ENCODE measurements around the gene TLR9. TPM values are rescaled to one million over a fixed set of nuclear protein-coding genes. Genes with fewer than 3 reads are reported as not detected.

TLR9 gene
- total RNA-seq, 2 experiments from 2014 or later = 0.59 to 0.90 TPM

DNA sequence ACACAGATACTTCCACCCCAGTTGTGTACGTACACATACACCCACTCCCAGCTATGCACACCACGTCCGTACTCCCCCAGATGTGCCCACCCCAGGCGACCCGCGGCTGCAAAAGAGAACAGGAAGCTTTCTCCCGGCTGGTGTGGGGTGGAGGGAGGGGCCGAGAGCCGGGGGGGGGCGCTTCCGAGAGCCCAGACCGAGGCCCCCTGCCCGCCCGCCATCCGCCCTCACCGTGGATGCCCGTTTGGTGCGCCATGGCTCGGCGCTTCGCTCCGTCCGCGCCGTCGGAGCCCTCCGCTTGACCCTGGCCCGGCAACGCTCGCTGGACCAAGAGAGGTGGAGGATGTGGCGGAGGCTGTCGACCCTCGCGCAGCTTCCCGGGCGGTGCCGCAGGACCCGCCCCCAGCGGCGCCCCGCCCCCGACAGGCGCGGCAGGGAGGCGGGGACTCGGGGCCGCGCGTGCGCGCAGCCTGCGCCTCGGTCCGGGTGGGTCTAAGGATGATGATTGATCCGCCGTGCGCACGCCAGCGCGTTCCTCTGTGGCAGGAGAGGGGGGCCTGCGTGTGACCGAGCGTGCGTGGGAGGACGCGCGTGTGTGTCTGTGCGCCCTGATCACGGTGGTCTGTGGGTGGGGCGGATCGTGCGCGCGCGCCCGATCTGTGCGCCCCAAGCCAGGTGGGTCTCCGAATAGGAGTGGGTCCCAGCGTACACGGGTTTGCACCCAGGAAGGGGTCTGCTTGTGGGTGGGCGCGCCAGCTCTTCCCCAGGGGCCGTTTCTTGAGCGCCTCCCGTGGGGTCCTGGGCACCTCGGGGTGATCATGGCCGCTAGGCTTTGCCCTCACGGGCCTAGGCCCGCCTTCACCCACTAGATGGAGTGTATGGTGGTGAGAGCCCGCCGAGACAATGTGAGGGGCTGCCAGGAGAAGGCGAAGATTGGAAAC, 13.6 kb upstream of the TLR9 start, which contains the start of gene TWF2:
TWF2 (minus strand) TSS at position 398 of the 941 bp plus-strand sequence; CDS start at position 256, 142 bp downstream.
- ChIA-PET POLR2A (interaction anchor here (0.8 to 8.7 kb wide), 9 partner anchors 11 to 49 kb away, joined by 3 to 87 read pairs (median 6); partner anchors contain the start of genes GLYCTK and WDR82), CTCF (interaction anchor here (0.6 to 11.6 kb wide), 9 partner anchors 9 to 872 kb away, joined by 3 to 148 read pairs (median 6); partner anchors contain the start of genes GLYCTK and WDR82)
- peak; percentile 90 for DNase-seq
- Mint-ChIP-seq H3K27me3 (no peaks in the 10 kb centered on the region), H3K36me3 (peaks cover 33% of the 10 kb centered on the region), H3K9me3 (peaks cover 5% of the 10 kb centered on the region), H3K4me1 (ENCODE audit: low read depth) (peaks cover 70% of the 10 kb centered on the region), H3K4me3 (peak within 1 kb of the TSS; percentile 99), H3K27ac (peak within 1 kb of the TSS; percentile 97)
- intact Hi-C loops (cut with micrococcal nuclease) = loop anchor here (1.0 kb wide), 1 partner anchor 182 kb away; no protein-coding TSS in a partner anchor

DNA sequence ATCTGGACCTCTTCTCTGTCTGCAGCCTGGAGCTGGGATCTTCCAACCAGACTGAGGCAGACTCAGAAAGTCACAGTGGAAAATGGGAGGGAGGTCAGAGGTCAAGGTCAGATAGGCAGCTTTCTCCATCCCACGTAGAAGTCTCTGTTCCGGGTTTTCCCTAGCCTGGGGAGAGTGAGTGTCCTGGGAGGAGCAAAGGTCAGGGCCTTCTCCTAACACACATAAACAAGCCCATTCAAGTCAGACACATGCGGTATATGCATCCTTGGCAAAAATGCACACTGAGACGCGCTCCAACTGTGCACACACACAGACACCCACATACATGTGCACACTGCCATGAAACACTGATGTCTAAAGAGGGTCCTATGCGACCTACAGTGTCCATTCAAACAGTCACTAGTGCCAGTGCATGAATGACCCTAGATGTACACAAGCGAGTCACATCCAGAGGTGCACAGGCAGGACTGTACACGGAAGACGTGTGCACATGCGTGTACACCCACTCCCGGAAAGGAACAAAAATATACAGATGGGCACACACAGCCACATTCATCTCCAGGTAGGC, 12.8 kb upstream of the TLR9 start:
- intact Hi-C loops (cut with micrococcal nuclease) = no loop called here
- DNase-seq = no peak
- ChIA-PET CTCF (interaction anchor here (0.7 to 11.6 kb wide), 8 partner anchors 10 to 101 kb away, joined by 3 to 148 read pairs (median 8); partner anchors contain the start of gene WDR82), POLR2A (interaction anchor here (0.8 to 8.7 kb wide), 10 partner anchors 8 to 50 kb away, joined by 3 to 87 read pairs (median 6); partner anchors contain the start of genes GLYCTK and WDR82)
- Mint-ChIP-seq H3K36me3 (peaks cover 34% of the 10 kb centered on the region), H3K4me3 (peak overlapping the region; percentile 99), H3K27ac (peak overlapping the region; percentile 97), H3K4me1 (ENCODE audit: low read depth) (peaks cover 65% of the 10 kb centered on the region), H3K9me3 (peaks cover 2% of the 10 kb centered on the region), H3K27me3 (no peaks in the 10 kb centered on the region)

DNA sequence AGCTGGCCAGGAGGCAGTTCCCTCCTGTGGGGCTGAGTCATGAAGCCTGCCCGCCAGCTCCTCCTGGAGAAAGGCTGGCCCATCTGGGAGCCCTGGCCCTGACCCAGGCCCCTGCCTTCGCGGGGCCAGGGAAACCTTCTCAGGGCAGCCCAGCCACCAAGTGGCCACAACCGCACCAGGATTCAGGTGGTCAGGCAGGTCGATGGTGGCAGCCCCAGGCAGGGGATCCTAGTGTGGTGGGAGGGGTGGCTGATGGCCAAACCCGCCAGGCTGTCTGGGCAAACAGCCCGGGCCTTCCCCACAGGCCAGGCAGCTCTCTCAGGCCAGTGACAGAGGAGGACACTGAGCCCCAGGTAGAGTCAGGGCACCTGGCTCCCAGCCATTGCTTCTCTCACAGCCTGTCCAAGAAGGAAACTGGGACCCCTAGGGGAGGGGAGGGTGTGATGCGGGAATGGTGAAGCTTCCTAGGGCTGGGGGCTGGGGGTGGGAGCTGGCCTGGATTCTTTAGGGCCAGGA, 12.3 kb upstream of the TLR9 start:
- H3K27ac Mint-ChIP-seq = peak overlapping the region; percentile 97
- H3K4me3 Mint-ChIP-seq = peak overlapping the region; percentile 99
- no peak for DNase-seq
- H3K36me3 Mint-ChIP-seq = peaks cover 35% of the 10 kb centered on the region
- POLR2A ChIA-PET = interaction anchor here (0.8 to 8.7 kb wide), 6 partner anchors 9 to 50 kb away, joined by 3 to 87 read pairs (median 8); partner anchors contain the start of genes GLYCTK and WDR82
- H3K9me3 Mint-ChIP-seq = no peaks in the 10 kb centered on the region
- no peaks in the 10 kb centered on the region for H3K27me3 Mint-ChIP-seq
- H3K4me1 Mint-ChIP-seq (ENCODE audit: low read depth) = peaks cover 61% of the 10 kb centered on the region
- intact Hi-C loops (cut with micrococcal nuclease) = no loop called here
- CTCF ChIA-PET = interaction anchor here (0.8 to 11.6 kb wide), 6 partner anchors 11 to 101 kb away, joined by 4 to 148 read pairs (median 10); partner anchors contain the start of gene WDR82

DNA sequence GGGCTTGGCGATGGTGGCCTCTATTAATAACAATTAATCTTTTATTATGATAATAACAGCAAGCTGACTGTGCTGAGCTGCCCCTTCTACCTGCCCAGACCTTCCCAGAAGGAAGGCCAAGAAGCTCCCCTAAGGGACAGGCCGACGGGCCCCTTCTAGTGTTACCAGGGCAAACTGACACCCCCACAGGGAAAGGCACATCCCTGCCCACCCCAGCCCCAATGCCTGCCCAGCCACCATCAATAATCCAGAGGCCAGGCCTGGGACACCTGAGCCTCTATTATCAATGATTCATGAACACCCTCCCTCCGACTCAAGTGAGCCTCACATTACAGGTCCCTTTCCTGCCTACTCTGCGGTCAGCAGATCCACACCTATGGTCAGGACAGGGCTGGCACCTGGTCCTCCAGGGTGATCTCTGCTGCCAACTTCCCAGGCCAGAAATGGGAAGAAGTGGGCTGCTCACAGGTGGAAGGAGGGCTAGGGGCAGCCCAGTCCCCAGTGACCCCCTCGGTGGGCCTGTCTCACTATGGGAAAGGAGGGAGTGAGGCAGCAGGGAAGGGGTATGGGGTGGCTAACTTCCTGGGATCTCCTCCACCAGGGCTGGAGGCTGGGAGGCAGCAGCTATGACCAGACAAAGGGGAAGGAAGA, 11.7 kb upstream of the TLR9 start:
- ChIA-PET CTCF (interaction anchor here (0.8 to 11.6 kb wide), 6 partner anchors 11 to 102 kb away, joined by 3 to 148 read pairs (median 36); partner anchors contain the start of gene WDR82), POLR2A (interaction anchor here (1.0 to 8.7 kb wide), 4 partner anchors 9 to 51 kb away, joined by 3 to 87 read pairs (median 12); partner anchors contain the start of genes GLYCTK and WDR82)
- Mint-ChIP-seq H3K27me3 (no peaks in the 10 kb centered on the region), H3K9me3 (no peaks in the 10 kb centered on the region), H3K4me3 (peak overlapping the region; percentile 60), H3K36me3 (peaks cover 38% of the 10 kb centered on the region), H3K4me1 (ENCODE audit: low read depth) (peaks cover 61% of the 10 kb centered on the region), H3K27ac (peak overlapping the region; percentile 69)
- DNase-seq = no peak
- intact Hi-C loops (cut with micrococcal nuclease) = no loop called here

DNA sequence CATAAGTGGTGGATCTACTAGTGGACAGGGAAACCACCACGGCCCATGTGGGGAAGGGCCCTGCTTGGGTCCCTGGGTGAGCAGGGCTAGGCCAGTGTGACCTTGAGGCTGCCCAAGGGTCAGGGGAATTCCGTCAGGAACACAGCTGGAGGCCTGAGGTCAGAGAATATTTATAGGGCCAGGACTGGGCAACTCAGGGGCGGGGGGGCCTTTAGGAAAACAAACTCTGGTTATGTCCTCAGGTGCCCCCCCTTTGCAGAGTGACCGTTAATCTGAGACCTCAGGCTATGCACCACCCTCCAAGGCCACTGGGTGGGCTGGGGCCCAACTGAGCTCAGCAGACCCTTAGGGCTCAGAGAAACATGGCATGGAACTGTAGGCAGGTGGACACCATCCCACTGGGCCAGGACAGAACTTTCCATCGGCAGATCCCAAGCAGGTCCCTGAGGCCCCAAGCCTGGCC, 11.0 kb upstream of the TLR9 start:
- Mint-ChIP-seq H3K36me3 (peaks cover 42% of the 10 kb centered on the region), H3K27me3 (no peaks in the 10 kb centered on the region), H3K27ac (peak overlapping the region; percentile 62), H3K4me3 (peak overlapping the region; percentile 26), H3K9me3 (no peaks in the 10 kb centered on the region), H3K4me1 (ENCODE audit: low read depth) (peaks cover 62% of the 10 kb centered on the region)
- DNase-seq = no peak
- CTCF ChIA-PET = interaction anchor here (1.0 to 11.6 kb wide), 5 partner anchors 16 to 103 kb away, joined by 3 to 148 read pairs (median 61); partner anchors contain the start of gene WDR82
- intact Hi-C loops (cut with micrococcal nuclease) = no loop called here
- POLR2A ChIA-PET = interaction anchor here (1.1 to 2.3 kb wide), 2 partner anchors 10 to 42 kb away, joined by 5 to 14 read pairs; partner anchors contain the start of genes PPM1M and WDR82

DNA sequence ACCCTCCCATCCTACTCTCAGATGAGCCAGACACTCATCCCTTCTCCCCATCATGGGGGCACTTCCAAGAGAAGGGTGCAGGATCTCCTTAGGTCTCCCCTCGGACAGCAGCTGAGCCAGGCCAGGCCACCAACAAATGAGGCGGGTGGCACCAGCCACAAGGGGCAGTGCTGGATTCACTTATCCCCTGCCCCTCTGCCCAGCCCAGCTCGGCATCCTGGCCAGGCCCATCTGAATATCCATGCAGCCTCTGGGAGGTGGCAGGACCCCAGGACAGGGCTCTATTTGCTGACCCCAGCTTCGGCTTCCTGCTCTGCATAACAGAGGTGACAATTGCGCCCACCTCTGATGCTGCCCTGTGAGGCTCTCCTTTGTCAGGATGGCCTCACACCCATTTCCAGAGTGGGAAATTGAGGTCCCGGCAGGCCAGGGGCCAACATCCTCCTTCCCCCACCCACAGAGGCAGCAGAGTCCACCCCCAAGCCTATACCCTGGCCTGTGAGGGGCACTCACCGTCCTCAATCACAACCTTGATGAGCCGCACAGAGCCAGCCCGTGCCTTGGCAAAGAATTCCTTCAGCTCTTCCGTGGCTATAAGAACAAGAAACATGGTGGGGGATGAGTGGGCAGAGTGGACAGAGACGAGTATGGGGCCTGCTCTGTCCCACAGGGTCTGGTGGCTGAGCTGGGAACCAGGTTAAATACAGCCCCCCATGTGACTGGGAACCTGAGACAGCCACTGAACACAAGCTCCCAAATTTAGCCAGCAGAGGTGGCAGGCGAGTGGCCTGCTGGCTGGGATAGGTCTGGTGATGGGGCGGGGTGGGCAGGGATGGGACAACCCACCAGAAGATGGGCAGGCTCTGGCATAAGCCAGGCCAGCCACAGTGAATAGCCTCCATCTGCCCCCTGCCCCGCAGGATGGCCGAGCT, 9.3 kb upstream of the TLR9 start:
- no peak overlapping the region for H3K4me3 Mint-ChIP-seq
- intact Hi-C loops (cut with micrococcal nuclease) = no loop called here
- H3K27ac Mint-ChIP-seq = peak overlapping the region; percentile 74
- no peak for DNase-seq
- H3K9me3 Mint-ChIP-seq = no peaks in the 10 kb centered on the region
- CTCF ChIA-PET = interaction anchor here (0.5 to 11.6 kb wide), 6 partner anchors 9 to 104 kb away, joined by 3 to 148 read pairs (median 32); partner anchors contain the start of genes TLR9 and WDR82
- peaks cover 50% of the 10 kb centered on the region for H3K4me1 Mint-ChIP-seq (ENCODE audit: low read depth)
- no peaks in the 10 kb centered on the region for H3K27me3 Mint-ChIP-seq
- POLR2A ChIA-PET = interaction anchor here (1.1 kb wide), 3 partner anchors 11 to 43 kb away, joined by 3 to 5 read pairs (median 4); partner anchors contain the start of genes PPM1M and WDR82
- H3K36me3 Mint-ChIP-seq = peaks cover 43% of the 10 kb centered on the region

DNA sequence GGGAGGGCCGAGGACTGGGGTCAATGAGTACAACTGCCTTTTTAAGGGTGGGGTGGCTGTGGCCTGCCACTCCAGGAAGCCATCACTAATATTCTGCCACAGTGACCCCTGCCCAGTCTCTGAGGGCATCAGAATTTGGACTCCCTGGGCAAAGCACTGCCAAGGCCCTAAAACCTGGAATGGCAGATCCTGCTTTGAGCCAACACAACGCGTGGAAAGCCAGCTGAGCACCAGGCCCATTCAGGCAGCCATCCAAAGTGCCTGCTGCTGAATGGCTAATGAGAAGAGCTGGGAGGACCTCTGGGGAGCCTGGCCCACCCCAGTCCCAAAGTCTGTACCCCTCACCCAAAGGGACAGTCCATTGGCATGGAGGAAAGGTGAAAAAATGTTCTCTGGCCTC, 8.5 kb upstream of the TLR9 start:
- Mint-ChIP-seq H3K4me3 (no peak overlapping the region), H3K27me3 (no peaks in the 10 kb centered on the region), H3K27ac (peak overlapping the region; percentile 74), H3K9me3 (no peaks in the 10 kb centered on the region), H3K4me1 (ENCODE audit: low read depth) (peaks cover 50% of the 10 kb centered on the region), H3K36me3 (peaks cover 42% of the 10 kb centered on the region)
- intact Hi-C loops (cut with micrococcal nuclease) = no loop called here
- ChIA-PET POLR2A (interaction anchor here (1.1 kb wide), 1 partner anchor 14 kb away, joined by 3 read pairs; no protein-coding TSS in a partner anchor), CTCF (interaction anchor here (1.3 to 11.6 kb wide), 5 partner anchors 8 to 105 kb away, joined by 3 to 148 read pairs (median 61); partner anchors contain the start of genes TLR9 and WDR82)
- no peak for DNase-seq

DNA sequence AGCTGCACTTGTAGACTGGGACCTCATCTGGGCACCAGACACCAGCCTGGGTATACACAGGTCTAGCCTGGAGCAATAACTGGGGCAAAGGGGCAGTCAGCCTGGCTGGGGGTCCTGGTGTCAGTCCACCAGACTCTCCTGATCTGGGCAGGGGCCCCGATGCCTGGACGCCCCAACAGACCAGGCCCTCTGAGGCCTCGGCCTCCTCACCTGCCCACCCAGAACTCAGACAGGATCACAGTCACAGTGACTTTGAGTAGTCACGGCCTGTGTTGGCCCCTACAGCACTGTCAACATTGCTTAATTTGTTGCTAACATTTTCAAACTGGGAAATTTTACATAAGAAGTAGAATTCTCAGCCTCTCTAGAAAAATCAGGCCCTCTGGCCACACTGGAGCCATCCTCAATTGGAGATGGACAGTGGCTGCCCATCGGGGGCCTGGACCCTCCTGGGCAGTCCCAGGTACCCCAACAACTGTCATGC, 7.7 kb upstream of the TLR9 start:
- POLR2A ChIA-PET = interaction anchor here (1.8 to 2.6 kb wide), 2 partner anchors 20 to 46 kb away, joined by 6 to 16 read pairs; partner anchors contain the start of gene WDR82
- H3K4me1 Mint-ChIP-seq (ENCODE audit: low read depth) = peaks cover 46% of the 10 kb centered on the region

DNA sequence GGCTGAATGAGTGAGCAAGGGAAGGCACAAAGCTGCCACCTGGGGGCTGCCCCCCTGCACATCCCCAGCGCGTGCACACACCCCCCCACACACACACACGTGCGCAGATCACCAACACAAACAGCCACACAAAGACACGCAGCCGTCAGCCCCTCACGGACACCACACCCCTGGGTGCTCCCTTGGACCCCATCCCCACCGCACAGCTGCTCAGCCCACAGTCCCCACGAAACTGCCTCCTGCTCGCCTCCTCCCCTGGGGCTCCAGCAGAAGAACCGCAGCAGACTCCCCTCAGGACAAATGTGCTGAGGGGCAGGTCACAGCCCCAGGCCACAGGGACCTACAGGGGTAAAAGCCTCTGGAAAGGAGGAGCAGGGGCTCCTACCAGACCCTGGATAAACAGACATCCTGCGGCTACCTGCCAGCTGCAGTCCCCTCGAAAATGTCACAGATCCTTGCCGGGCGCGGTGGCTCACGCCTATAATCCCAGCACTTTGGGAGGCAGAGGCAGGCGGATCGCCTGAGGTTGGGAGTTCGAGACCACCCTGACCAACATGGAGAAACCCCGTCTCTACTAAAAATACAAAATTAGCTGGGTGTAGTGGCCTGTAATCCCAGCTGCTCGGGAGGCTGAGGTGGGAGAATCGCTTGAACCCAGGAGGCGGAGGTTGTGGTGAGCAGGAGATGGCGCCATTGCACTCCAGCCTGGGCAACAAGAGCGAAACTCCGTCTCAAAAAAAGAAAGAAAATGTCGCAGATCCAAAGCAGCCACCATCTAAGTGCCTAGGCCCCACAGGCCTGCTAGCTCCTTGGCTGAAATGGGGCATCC, 7.0 kb upstream of the TLR9 start:
- CTCF ChIA-PET = interaction anchor here (0.6 to 8.8 kb wide), 30 partner anchors 9 to 215 kb away, joined by 3 to 136 read pairs (median 6); partner anchors contain the start of genes GLYCTK, PPM1M and WDR82
- H3K27me3 Mint-ChIP-seq = no peaks in the 10 kb centered on the region
- peak; percentile 64 for DNase-seq
- H3K27ac Mint-ChIP-seq = peak overlapping the region; percentile 38
- intact Hi-C loops (cut with micrococcal nuclease) = no loop called here
- peaks cover 37% of the 10 kb centered on the region for H3K36me3 Mint-ChIP-seq
- POLR2A ChIA-PET = interaction anchor here (1.4 to 2.6 kb wide), 5 partner anchors 12 to 51 kb away, joined by 3 to 16 read pairs (median 6); partner anchors contain the start of gene WDR82
- no peak overlapping the region for H3K4me3 Mint-ChIP-seq
- no peaks in the 10 kb centered on the region for H3K9me3 Mint-ChIP-seq
- peaks cover 41% of the 10 kb centered on the region for H3K4me1 Mint-ChIP-seq (ENCODE audit: low read depth)

More for the DNA sequence above, 7.7 kb upstream of the TLR9 start:
- CTCF ChIA-PET = interaction anchor here (1.1 to 8.8 kb wide), 18 partner anchors 7 to 214 kb away, joined by 3 to 136 read pairs (median 14); partner anchors contain the start of genes GLYCTK, PPM1M, TLR9 and WDR82
- intact Hi-C loops (cut with micrococcal nuclease) = no loop called here
- H3K4me3 Mint-ChIP-seq = no peak overlapping the region
- peaks cover 37% of the 10 kb centered on the region for H3K36me3 Mint-ChIP-seq
- no peaks in the 10 kb centered on the region for H3K9me3 Mint-ChIP-seq
- DNase-seq = no peak
- H3K27ac Mint-ChIP-seq = no peak overlapping the region
- no peaks in the 10 kb centered on the region for H3K27me3 Mint-ChIP-seq
